Stimulated activated CD8-positive, alpha-beta memory T cell treated with anti-CD3 and anti-CD28 coated beads, Interleukin-2, amount 100 ng/mL, for 48 hours (primary cell): ENCODE measurements around the gene FLT4.
"Not testable (repeated sequence)": the region's sequence is repeated elsewhere in the genome, so short reads cannot be mapped to it uniquely, and the experiment has no call there.

ENCODE experiments used
- DNase-seq, 2 donors: peaks; one replicate each; pipeline ENCODE4 v3.0.0-alpha.2; 2020; ENCODE audit warnings: low read depth in 2 of 2

FLT4 gene

GRCh38 chr5:180670157-180670556 is 20.8 kb upstream of the FLT4 start:
- DNase-seq: no peak

GRCh38 chr5:180669661-180670060 is 20.3 kb upstream of the FLT4 start:
- DNase-seq: no peak

GRCh38 chr5:180668835-180669596 is 19.6 kb upstream of the FLT4 start:
- DNase-seq: no peak

DNA sequence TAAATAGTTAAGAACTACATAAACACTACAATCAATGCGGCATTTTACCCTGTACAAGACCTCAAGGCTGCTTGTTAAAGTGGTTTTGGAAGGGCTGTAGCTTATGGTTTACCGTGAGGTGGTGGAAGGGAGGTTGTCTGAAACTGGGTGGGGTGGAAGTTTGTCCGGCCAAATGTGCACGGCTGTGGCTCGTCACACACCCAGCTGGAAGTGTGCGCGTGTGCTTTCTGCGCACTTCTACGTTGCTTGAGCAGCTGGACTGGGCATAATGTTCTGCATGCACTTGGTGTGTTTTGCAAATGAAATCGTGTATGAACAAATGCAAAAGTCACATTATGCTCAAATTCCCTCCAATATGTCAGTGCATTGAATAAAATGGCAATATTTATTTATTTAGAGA is 17.4 kb upstream of the FLT4 start:
- no peak for DNase-seq

- no peak for DNase-seq
Measured at GRCh38 chr5:180665682-180666404, 16.4 kb upstream of the FLT4 start.

GRCh38 chr5:180658774-180659564 is 9.6 kb upstream of the FLT4 start:
- no peak for DNase-seq

GRCh38 chr5:180655243-180655642 is 5.8 kb upstream of the FLT4 start:
- DNase-seq: not testable (repeated sequence)

- no peak for DNase-seq
Measured at GRCh38 chr5:180652771-180653170, 3.4 kb upstream of the FLT4 start.

GRCh38 chr5:180652346-180652745 is 2.9 kb upstream of the FLT4 start:
- no peak for DNase-seq

DNA sequence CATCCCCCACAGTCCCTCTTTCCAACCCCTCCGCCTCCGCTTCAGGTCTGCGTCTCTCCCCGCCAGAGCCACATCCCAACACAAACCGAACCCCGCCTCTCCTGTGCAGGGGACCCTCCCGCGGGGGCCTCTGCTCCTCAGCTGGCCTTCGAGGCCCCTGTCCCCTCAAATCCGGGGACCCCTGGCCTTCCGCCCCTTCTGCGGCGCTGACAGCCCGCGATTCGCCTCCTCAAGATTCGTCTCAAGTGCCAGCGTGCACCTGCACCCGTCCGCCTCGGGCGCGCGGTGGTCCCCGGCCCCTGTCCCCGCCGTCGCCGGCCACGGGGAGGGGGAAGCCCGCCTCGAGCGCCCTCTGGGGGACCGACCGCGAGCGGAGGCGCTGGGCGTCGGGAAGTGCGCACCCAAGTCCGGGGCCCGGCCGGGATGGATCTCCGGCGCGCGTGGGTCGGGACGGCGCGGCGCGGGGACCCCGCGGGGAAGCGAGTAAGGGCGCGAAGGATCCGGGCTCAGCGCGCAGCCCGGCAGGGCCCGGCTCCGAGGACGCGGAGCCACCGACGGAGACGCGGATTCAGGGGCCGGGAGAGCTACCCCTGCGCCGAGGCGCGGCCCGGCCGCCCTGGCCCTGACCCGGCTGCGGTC is 623 bp downstream of the FLT4 start:
- DNase-seq: no peak

DNA sequence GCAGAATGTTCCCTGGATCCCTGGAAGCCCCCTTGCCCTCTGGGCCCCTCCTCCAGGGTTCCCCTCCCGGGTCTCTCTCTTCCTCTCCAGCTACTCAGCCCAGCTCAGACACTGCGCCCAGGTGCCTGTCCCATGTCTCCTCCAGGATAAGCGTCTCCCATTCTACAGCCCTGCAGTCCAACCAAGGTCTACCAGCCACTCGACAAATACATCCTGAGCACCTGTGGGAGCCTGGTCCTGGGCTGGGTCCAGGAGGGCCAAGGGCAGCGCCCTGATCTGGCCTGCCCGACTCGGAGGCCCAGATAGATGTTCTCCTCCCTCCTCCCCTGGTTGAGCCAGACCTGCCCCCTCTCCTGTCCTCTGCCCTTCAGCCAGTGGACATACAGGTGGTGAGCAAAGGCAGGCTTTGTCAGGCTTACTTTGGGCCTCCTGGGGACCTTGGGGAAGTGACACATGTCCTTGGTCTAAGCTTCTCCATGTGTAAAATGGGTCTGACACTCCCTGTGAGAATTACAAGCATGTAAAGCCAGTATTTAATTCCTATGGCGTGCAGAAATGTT is 1.4 kb downstream of the FLT4 start:
- no peak for DNase-seq

GRCh38 chr5:180647465-180647864 is 1.9 kb downstream of the FLT4 start:
- DNase-seq: no peak

GRCh38 chr5:180646963-180647305 is 2.5 kb downstream of the FLT4 start:
- DNase-seq: no peak

DNA sequence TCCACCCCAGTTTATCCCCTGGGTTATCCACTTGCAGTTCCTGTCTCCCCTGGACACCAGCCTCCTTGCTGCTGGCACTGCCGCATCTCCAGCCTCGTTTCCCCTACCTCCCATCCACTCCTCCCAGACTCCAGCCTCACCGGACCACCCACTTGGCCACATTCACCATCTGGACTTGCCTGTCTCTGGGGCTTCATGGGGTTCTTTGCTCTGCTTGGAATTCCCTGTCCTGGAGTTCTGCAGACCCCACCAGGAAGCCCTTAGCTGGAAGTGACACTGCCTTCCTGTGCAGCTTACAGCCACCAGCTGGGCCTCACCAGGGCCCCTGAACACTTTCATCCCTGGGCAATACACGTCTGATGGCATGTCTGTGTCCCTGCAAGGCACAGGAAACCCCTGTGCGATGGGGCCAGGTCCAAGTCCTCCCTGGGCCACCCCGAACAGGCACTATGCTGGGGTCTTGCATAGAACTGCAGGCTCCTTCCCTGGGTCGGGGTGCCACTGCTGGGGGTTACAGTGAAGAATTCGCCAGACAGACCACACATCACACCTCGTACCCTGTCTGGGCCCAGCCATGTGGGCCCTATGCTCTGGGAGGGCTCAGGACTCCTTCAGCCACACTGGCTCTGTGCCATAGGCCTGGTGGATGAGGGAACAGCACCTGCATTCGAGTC is 3.0 kb downstream of the FLT4 start:
- DNase-seq: no peak

GRCh38 chr5:180645274-180646204 is 3.9 kb downstream of the FLT4 start:
- DNase-seq: no peak

GRCh38 chr5:180644825-180645273 is 4.6 kb downstream of the FLT4 start:
- DNase-seq: no peak

DNA sequence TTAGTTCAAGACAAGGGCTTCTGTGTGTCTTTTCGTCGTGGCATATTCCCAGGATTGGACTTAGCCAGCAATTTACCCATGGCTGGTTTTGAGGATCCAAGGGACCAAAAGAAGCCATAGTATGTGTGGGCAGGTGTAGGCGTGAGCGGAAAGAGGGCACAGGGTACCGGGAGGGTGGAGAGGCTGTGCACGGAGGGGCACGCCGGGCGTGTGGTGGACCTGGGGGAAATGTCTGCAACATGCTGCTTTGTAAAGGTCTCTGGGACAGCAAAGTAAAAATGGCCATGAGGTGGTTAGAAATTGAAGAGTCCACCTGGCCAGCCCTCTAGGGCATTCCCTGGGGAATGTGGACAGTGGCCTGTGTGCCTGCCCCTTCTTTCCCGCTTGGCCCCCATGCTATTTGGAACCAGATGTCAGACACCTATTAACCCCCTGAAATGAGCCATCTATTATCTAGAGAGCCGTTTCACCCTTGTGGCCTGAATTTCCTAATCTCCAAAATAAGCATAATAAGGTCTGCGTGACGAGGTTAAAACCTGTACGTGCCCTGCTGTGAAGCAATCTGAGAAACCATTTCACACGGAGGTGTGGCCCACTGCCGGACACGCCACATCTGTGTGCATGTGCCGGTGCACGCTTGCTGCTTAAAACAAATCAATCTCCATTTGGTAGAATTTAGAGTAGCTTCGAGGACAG is 5.1 kb downstream of the FLT4 start:
- no peak for DNase-seq

DNA sequence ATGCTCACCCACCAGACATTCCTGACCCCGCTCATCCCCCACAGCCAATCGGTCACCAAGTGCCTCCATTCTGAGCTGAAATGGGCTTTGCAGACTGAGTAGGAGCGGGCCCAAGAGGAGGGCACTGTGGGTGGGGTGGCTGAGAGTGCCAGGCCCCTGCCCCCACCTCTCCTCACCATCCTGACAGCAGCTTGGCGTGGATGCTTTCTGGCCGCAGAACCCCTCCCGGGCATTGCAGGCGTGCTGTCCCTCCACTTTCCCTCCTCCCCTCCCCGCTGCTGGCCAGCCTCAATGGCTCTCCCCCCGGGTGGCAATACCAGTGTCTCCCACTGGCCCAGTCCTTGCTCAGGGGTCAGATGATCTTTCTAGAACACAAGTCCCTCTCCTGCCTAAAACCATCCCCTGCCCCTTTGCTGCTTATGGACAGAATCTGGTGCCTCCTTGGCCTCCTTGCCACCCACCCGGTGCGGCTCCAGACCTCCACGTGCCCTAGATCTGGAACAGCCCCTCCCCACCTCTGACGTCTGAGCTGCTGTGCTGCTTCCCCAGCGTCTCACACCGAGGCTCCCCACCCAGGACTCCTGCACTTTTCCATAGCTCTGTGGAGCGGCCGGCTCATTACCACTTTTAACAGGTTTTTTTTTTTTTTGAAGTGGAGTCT is 6.1 kb downstream of the FLT4 start:
- no peak for DNase-seq

GRCh38 chr5:180642779-180643178 is 6.6 kb downstream of the FLT4 start:
- no peak for DNase-seq
